Heart right ventricle (tissue), 16 donors: ENCODE measurements around the gene FAM118B. TPM values are rescaled to one million over a fixed set of nuclear protein-coding genes. Genes with fewer than 3 reads are reported as not detected.

Source experiments
- ATAC-seq, 8 donors: fragments of 200-7000 bp; cut with Tn5 transposase; one replicate each; pipeline ENCODE4 v1.9.1; 2020; ENCODE audit warnings: mild to moderate bottlenecking in 8 of 8, moderate library complexity in 8 of 8, moderate number of reproducible peaks in 1 of 8
- DNase-seq, 2 donors: peaks; one replicate each; pipeline ENCODE4 v3.0.0-alpha.2; 2020
- H3K27ac ChIP-seq, 10 donors: fragments of 200-600 bp; sonication (generic) in 2 of 10; one replicate each; pipeline versions ENCODE4 v1.5.0 to v1.8.0; 2020 to 2022; ENCODE audit warnings: mild to moderate bottlenecking in 3 of 10
- H3K27me3 ChIP-seq, 7 donors: fragments of 200-600 bp; one replicate each; pipeline ENCODE4 v1.8.0; 2021 to 2022; ENCODE audit warnings: mild to moderate bottlenecking in 2 of 7
- H3K36me3 ChIP-seq, 9 donors: fragments of 200-600 bp; sonication (generic) in 1 of 9; one replicate each; pipeline versions ENCODE4 v1.5.0 to v1.8.0; 2020 to 2022; ENCODE audit warnings: mild to moderate bottlenecking in 2 of 9
- H3K4me1 ChIP-seq, 9 donors: fragments of 200-600 bp; sonication (generic) in 1 of 9; one replicate each; pipeline versions ENCODE4 v1.5.0 to v1.8.0; 2020 to 2022; ENCODE audit warnings: mild to moderate bottlenecking in 4 of 9
- H3K4me3 ChIP-seq, 10 donors: fragments of 200-600 bp; sonication (generic) in 2 of 10; one replicate each; pipeline versions ENCODE4 v1.5.0 to v1.8.0; 2020 to 2022; ENCODE audit warnings: mild to moderate bottlenecking in 7 of 10, moderate library complexity in 2 of 10
- H3K9me3 ChIP-seq, 11 donors: fragments of 200-600 bp in 10 of 11; sonication (generic) in 2 of 11; one replicate each; pipeline versions ENCODE4 v1.5.0 to v1.8.0; 2013 to 2022; ENCODE audit warnings: mild to moderate bottlenecking in 2 of 11, control low read depth in 1 of 11, moderate library complexity in 1 of 11
- CTCF ChIP-seq, 9 donors: fragments of 200-600 bp; sonication (generic) in 2 of 9; IDR thresholded peaks; one replicate each; pipeline versions ENCODE4 v1.5.0 to v1.8.0; 2021 to 2022; ENCODE audit warnings: antibody characterized with exemption in 9 of 9, mild to moderate bottlenecking in 5 of 9, moderate library complexity in 1 of 9
- whole genome bisulfite sequencing, 2 donors: extraction: QIAGEN DNeasy Blood & Tissue Kit; methylation state at CpG; one replicate each; pipeline ENCODE4 v1.1.7; 2013; ENCODE audit warnings: inconsistent platforms in 1 of 2; 5-methylcytosine and 5-hydroxymethylcytosine counted together
- intact Hi-C, 10 donors: fragments of 100-400 bp; cut with DNase I; formaldehyde crosslinking; loops; one replicate each; pipeline versions ENCODE4 v1.11.1 to v1.14.2; 2022
- polyA plus RNA-seq, 2 donors: library from polyadenylated mRNA; stranded (reverse); fragments of 200-250 nt; gene quantifications; one replicate each; pipeline ENCODE4 v1.2.3, GENCODE V29; 2013
- total RNA-seq, 10 donors: library from RNA; stranded (reverse); fragmentation: NEBNext Ultra II Directional in 3 of 10; extraction: Animal tissue kit (Norgen Biotek cat#: 25700) in 3 of 10; gene quantifications; one replicate each; pipeline versions ENCODE4 v1.2.1 to v1.2.4, GENCODE V29; 2021 to 2023
- donor health status: Arrhythmogenic right ventricular cardiomyopathy.
- donor health status: ischemic (EF 13 %, LVEDD 7.1; RV severe dilation, severe dysfunction).
- donor health status: healthy with polysubstance abuse.
- donor health status: DM: no; HTN: yes; CAD: no.
- donor health status: DM: no; HTN: no; CAD: no.
- donor health status: ischemic (EF 25% LVEDD 6.9; RV normal size, moderate dysfunction).
- donor health status: ischemic (EF 25% LVEDD 5.7; RV mildly dilated, moderate dysfunction).
- donor health status: healthy.
- donor health status: DM: yes; HTN: yes; CAD: no.
- donor health status: Ischemic cardiomyopathy.
- donor health status: ischemic (EF 35%, LVEDD 5.7; RV mildly dilated, moderate dysfunction).
- donor health status: nonischemic (EF 11% LVEDD 7.7; RV severe dilation, severe dysfunction).
- donor health status: DM: yes; HTN: yes; CAD: no.
- donor health status: PGD.
- donor health status: ischemic (EF 29% LVEDD 5.4; RV normal size, mild dysfunction).
- donor health status: nonischemic (EF 23%, LVEDD 6.1; RV moderate dilation, normal function).

The FAM118B gene
- total and polyA plus RNA-seq, 12 donors, result 7.6 to 52.8 (median 22.5) TPM

GRCh38 chr11:126181939-126182730 lies 29.4 kb upstream of the FAM118B start:
- no peak for TF ChIP-seq CTCF (IDR thresholded peaks at IDR 0.05)
- no peak for DNase-seq
- intact Hi-C loops, result no loop called here
- Histone ChIP-seq H3K27me3 (no peaks in the 10 kb centered on the region), H3K9me3 (peaks cover 0 to 10% (median 0%) of the 10 kb centered on the region in 11 donors), H3K27ac (no peak overlapping the region), H3K4me1 (no peaks in the 10 kb centered on the region), H3K4me3 (no peak overlapping the region), H3K36me3 (peaks cover 0 to 20% (median 0%) of the 10 kb centered on the region in 9 donors)
- WGBS, 2 donors, result 67 to 80% methylated on average over 13 of the region's 13 CpGs
- no peak for ATAC-seq

GRCh38 chr11:126182787-126183445 lies 28.7 kb upstream of the FAM118B start:
- intact Hi-C loops, result no loop called here
- DNase-seq, result no peak
- 87 to 88% methylated on average over 11 of the region's 11 CpGs for WGBS, 2 donors
- Histone ChIP-seq H3K27me3 (no peaks in the 10 kb centered on the region), H3K9me3 (peaks cover 0 to 10% (median 0%) of the 10 kb centered on the region in 11 donors), H3K4me1 (no peaks in the 10 kb centered on the region), H3K27ac (no peak overlapping the region), H3K4me3 (no peak overlapping the region), H3K36me3 (peaks cover 0 to 25% (median 0%) of the 10 kb centered on the region in 9 donors)
- TF ChIP-seq CTCF (IDR thresholded peaks at IDR 0.05), result no peak
- ATAC-seq, result no peak

GRCh38 chr11:126185259-126186024 lies 26.1 kb upstream of the FAM118B start:
- intact Hi-C loops, result loop anchor here in 1 of 10 donors (5.0 kb wide), 1 partner anchor 253 kb away; no protein-coding TSS in a partner anchor
- no peaks in the 10 kb centered on the region for H3K27me3 ChIP-seq
- TF ChIP-seq CTCF (IDR thresholded peaks at IDR 0.05), result no peak
- H3K4me3 ChIP-seq, result no peak overlapping the region
- no peaks in the 10 kb centered on the region for H3K4me1 ChIP-seq
- H3K27ac ChIP-seq, result no peak overlapping the region
- WGBS, 2 donors, result 87 to 92% methylated on average over 26 of the region's 26 CpGs
- H3K36me3 ChIP-seq, result peaks cover 0 to 45% (median 0%) of the 10 kb centered on the region in 9 donors
- DNase-seq (no peak), ATAC-seq (no peak)
- peaks cover 0 to 7% (median 0%) of the 10 kb centered on the region in 11 donors for H3K9me3 ChIP-seq
